ENCODE measurements around the gene GPR146.

The GPR146 gene

GRCh38 chr7:1055491-1055955, 11.2 kb downstream of the GPR146 start:
- Histone ChIP-seq H3K36me3 (replicated peaks; ENCODE audit: insufficient read depth, low read length) (no peaks in the 10 kb centered on the region), H2AFZ (ENCODE audit: low read length) (no peak overlapping the region), H3K27me3 (replicated peaks; ENCODE audit: insufficient read depth, low read length) (no peaks in the 10 kb centered on the region), H3K27ac (ENCODE audit: low read length) (no peak overlapping the region), H3K4me3 (ENCODE audit: low read length) (no peak overlapping the region), H4K20me1 (ENCODE audit: insufficient read depth, low read length) (no peaks in the 10 kb centered on the region), H3K9me3 (replicated peaks; ENCODE audit: insufficient read depth, low read length) (no peaks in the 10 kb centered on the region), H3K4me1 (ENCODE audit: low read length) (no peaks in the 10 kb centered on the region), H3K79me2 (ENCODE audit: low read length) (no peaks in the 10 kb centered on the region), H3F3A (ENCODE audit: insufficient read depth, low read length) (no peaks in the 10 kb centered on the region), H3K9ac (ENCODE audit: low read length) (no peak overlapping the region), H3K9me2 (replicated peaks; ENCODE audit: insufficient read depth, low read length) (no peaks in the 10 kb centered on the region), H3K4me2 (ENCODE audit: low read depth, low read length) (no peak overlapping the region)
- TF ChIP-seq EZH2 (optimal IDR thresholded peaks at IDR 0.05; ENCODE audit: low read depth, low read length) (no peak), EZH2phosphoT487 (IDR thresholded peaks at IDR 0.05; ENCODE audit: low read length) (no peak), CTCF (IDR thresholded peaks at IDR 0.05; ENCODE audit: low read length) (no peak)
- no peak for DNase-seq

- Histone ChIP-seq H3K9me3 (replicated peaks; ENCODE audit: insufficient read depth, low read length) (no peaks in the 10 kb centered on the region), H3K4me2 (ENCODE audit: low read depth, low read length) (no peak overlapping the region), H3K4me3 (ENCODE audit: low read length) (no peak overlapping the region), H3K36me3 (replicated peaks; ENCODE audit: insufficient read depth, low read length) (no peaks in the 10 kb centered on the region), H3K9me2 (replicated peaks; ENCODE audit: insufficient read depth, low read length) (no peaks in the 10 kb centered on the region), H3K27ac (ENCODE audit: low read length) (no peak overlapping the region), H4K20me1 (ENCODE audit: insufficient read depth, low read length) (no peaks in the 10 kb centered on the region), H3K4me1 (ENCODE audit: low read length) (no peaks in the 10 kb centered on the region), H3K79me2 (ENCODE audit: low read length) (no peaks in the 10 kb centered on the region), H2AFZ (ENCODE audit: low read length) (no peak overlapping the region), H3K27me3 (replicated peaks; ENCODE audit: insufficient read depth, low read length) (no peaks in the 10 kb centered on the region), H3F3A (ENCODE audit: insufficient read depth, low read length) (no peaks in the 10 kb centered on the region), H3K9ac (ENCODE audit: low read length) (no peak overlapping the region)
- no peak for DNase-seq
- no peak for TF ChIP-seq EZH2phosphoT487 (IDR thresholded peaks at IDR 0.05; ENCODE audit: low read length)
- no peak for TF ChIP-seq EZH2 (optimal IDR thresholded peaks at IDR 0.05; ENCODE audit: low read depth, low read length)
- no peak for TF ChIP-seq CTCF (IDR thresholded peaks at IDR 0.05; ENCODE audit: low read length)
Measured at GRCh38 chr7:1055956-1056784, 11.8 kb downstream of the GPR146 start.

- no peak for DNase-seq
- Histone ChIP-seq H3K36me3 (replicated peaks; ENCODE audit: insufficient read depth, low read length) (no peaks in the 10 kb centered on the region), H3K9me3 (replicated peaks; ENCODE audit: insufficient read depth, low read length) (no peaks in the 10 kb centered on the region), H3F3A (ENCODE audit: insufficient read depth, low read length) (no peaks in the 10 kb centered on the region), H3K4me3 (ENCODE audit: low read length) (no peak overlapping the region), H3K27me3 (replicated peaks; ENCODE audit: insufficient read depth, low read length) (no peaks in the 10 kb centered on the region), H3K9ac (ENCODE audit: low read length) (no peak overlapping the region), H3K9me2 (replicated peaks; ENCODE audit: insufficient read depth, low read length) (no peaks in the 10 kb centered on the region), H3K4me1 (ENCODE audit: low read length) (no peaks in the 10 kb centered on the region), H2AFZ (ENCODE audit: low read length) (no peak overlapping the region), H3K4me2 (ENCODE audit: low read depth, low read length) (no peak overlapping the region), H3K79me2 (ENCODE audit: low read length) (no peaks in the 10 kb centered on the region), H3K27ac (ENCODE audit: low read length) (no peak overlapping the region), H4K20me1 (ENCODE audit: insufficient read depth, low read length) (no peaks in the 10 kb centered on the region)
- TF ChIP-seq CTCF (IDR thresholded peaks at IDR 0.05; ENCODE audit: low read length) (no peak), EZH2 (optimal IDR thresholded peaks at IDR 0.05; ENCODE audit: low read depth, low read length) (no peak), EZH2phosphoT487 (IDR thresholded peaks at IDR 0.05; ENCODE audit: low read length) (no peak)
Measured at GRCh38 chr7:1056785-1057410, 12.6 kb downstream of the GPR146 start.

All from MM.1S (cell line).